Fibroblast of the aortic adventitia (primary cell): ENCODE results near the gene ST3GAL2. TPM values are rescaled to one million over a fixed set of nuclear protein-coding genes. Genes with fewer than 3 reads are reported as not detected.
"Not testable (repeated sequence)": the region's sequence is repeated elsewhere in the genome, so short reads cannot be mapped to it uniquely, and the experiment has no call there.

ENCODE experiments used
- DNase-seq: peaks from one replicate; pipeline ENCODE4 v3.0.0-alpha.2; 2010; ENCODE audit warnings: low read depth
- H3K4me3 ChIP-seq: 2 replicates; pipeline ENCODE4 v1.5.1; 2011; ENCODE audit warnings: low read depth, mild to moderate bottlenecking, control low read depth, low read length, moderate library complexity
- total RNA-seq: library from RNA; depleted of rRNA; stranded (reverse); fragments of >200 nt; gene quantifications from 2 replicates; pipeline ENCODE4 v1.2.3, GENCODE V29; 2012; ENCODE audit warnings: low replicate concordance
- TF ChIP-seq, protein P1 (sequence below): IDR thresholded peaks from 2 replicates; pipeline ENCODE4 v1.5.1; 2011; ENCODE audit warnings: mild to moderate bottlenecking, low read length, control low read depth, inconsistent platforms; ENCODE audit not compliant: insufficient read depth

Gene ST3GAL2
- total RNA-seq, 1 donor: 16.7 TPM

- DNase-seq: no peak
- TF ChIP-seq, protein P1, sequence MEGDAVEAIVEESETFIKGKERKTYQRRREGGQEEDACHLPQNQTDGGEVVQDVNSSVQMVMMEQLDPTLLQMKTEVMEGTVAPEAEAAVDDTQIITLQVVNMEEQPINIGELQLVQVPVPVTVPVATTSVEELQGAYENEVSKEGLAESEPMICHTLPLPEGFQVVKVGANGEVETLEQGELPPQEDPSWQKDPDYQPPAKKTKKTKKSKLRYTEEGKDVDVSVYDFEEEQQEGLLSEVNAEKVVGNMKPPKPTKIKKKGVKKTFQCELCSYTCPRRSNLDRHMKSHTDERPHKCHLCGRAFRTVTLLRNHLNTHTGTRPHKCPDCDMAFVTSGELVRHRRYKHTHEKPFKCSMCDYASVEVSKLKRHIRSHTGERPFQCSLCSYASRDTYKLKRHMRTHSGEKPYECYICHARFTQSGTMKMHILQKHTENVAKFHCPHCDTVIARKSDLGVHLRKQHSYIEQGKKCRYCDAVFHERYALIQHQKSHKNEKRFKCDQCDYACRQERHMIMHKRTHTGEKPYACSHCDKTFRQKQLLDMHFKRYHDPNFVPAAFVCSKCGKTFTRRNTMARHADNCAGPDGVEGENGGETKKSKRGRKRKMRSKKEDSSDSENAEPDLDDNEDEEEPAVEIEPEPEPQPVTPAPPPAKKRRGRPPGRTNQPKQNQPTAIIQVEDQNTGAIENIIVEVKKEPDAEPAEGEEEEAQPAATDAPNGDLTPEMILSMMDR: no peak
- H3K4me3 ChIP-seq: no peak overlapping the region
Observed at GRCh38 chr16:70416748-70417616, 21.9 kb downstream of the ST3GAL2 start.

GRCh38 chr16:70413572-70413971 is 25.3 kb downstream of the ST3GAL2 start:
- not testable (repeated sequence) for H3K4me3 ChIP-seq, DNase-seq

GRCh38 chr16:70412385-70412784 is 26.5 kb downstream of the ST3GAL2 start:
- TF ChIP-seq, protein P1: no peak
- no peak for DNase-seq
- no peak overlapping the region for H3K4me3 ChIP-seq

GRCh38 chr16:70410734-70411133 is 28.2 kb downstream of the ST3GAL2 start:
- DNase-seq: no peak

DNA sequence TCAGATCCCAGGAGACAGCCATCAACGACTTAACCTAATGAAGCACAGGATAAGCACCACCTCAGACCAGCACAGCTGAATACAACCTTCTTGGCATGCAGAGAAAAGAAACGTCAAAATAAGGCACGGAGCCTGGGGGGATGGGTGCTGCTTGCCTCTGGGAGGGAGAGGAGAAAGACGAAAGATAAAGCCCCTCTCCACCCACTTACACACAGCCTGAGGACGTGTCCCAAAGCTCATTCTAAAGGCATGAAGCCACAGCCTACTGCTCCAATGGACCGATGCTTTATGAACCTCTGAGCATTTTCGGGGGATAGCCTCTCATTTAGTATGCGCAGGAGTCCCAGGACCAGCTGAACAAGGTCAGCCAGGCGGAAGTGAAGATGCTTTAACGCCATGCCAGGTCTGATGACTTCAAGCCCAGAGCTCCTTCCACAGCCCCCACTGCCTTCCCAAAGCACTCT is 31.1 kb downstream of the ST3GAL2 start:
- no peak for DNase-seq
- no peak overlapping the region for H3K4me3 ChIP-seq
- TF ChIP-seq, protein P1: no peak

More at GRCh38 chr16:70410734-70411133, 28.2 kb downstream of the ST3GAL2 start:
- H3K4me3 ChIP-seq: no peak overlapping the region
- TF ChIP-seq, protein P1: no peak

- not testable (repeated sequence) for H3K4me3 ChIP-seq, DNase-seq
Observed at GRCh38 chr16:70406104-70406503, 32.8 kb downstream of the ST3GAL2 start.

GRCh38 chr16:70402916-70403659 is 35.8 kb downstream of the ST3GAL2 start:
- DNase-seq: peak; percentile 54
- TF ChIP-seq, protein P1: no peak
- no peak overlapping the region for H3K4me3 ChIP-seq
